GM18909 (cell line): Measurements from ENCODE around the gene C1orf52.

Experiments
- ATAC-seq: cut with Tn5 transposase; IDR thresholded peaks from one replicate; pipeline ENCODE4 v1.9.1; 2021; ENCODE audit warnings: mild to moderate bottlenecking; ENCODE audit not compliant: unreplicated experiment, poor library complexity

C1orf52 gene

DNA sequence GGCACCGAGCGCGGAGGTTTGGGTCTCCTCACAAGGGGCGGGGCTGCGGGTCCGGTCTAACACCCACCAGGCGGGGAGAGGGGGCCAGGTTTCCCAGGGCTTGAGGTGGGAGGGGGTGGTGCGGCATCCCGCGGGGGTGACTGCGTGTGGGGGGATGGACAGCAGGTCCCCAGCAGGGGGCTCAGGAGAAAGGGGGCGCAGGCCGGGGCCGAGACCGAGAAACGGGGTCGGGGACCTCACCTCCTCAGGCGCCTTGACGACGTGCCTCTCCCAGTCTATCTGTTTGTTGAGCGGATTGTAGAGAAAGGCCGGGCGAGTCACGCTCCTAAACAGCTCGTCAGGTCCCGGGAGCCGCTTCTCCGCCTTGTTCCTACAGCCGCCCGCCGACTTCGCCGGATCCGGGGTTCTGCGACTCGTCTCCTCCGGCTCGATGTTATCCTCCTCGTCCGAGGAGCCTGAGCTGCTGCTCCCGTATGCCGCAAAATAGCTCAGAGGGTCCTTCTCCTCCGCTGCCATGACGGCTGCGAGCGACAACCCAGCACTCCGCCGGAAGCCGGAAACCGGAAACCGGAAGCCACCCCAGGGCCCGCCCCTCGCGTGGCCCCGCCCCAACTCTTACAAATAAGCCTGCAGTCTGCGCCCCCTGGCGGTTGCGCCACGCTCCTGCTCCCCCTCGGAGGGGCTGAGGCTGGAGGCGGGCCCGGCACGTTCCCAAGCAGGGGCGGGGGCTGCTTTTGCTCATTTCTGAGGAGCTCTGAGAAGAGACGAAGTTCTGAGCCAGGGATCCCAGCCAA, at the start of gene C1orf52:
Gene C1orf52 (minus strand): TSS at position 545 of the 794 bp plus-strand sequence. CDS start 29 bp downstream, at position 516.
- peak; percentile 98 for ATAC-seq

DNA sequence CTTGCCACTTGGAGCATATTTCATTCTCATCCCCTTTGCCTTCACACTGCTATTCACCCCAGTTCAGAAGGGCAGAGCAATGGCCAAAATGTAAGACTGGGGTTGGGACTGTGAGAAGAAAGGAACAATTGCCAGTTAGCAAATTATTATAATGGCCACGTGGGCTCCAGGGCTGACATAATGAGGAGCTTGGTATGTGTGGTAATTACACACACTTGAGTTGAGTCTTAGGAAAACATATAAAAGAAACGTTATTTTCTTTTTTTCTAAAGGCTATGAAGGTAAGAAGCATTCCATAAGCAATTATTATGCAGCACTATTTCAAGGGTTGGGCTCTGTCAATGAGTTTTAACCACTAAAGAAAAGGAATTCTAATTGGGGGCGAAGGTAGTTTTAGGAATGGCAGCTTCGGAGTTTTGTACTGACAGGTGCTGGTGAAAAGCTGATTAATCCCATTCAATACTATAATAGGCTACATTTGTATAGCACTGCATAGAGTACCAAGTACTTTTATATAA, 49.4 kb upstream of the C1orf52 start:
- ATAC-seq = no peak

DNA sequence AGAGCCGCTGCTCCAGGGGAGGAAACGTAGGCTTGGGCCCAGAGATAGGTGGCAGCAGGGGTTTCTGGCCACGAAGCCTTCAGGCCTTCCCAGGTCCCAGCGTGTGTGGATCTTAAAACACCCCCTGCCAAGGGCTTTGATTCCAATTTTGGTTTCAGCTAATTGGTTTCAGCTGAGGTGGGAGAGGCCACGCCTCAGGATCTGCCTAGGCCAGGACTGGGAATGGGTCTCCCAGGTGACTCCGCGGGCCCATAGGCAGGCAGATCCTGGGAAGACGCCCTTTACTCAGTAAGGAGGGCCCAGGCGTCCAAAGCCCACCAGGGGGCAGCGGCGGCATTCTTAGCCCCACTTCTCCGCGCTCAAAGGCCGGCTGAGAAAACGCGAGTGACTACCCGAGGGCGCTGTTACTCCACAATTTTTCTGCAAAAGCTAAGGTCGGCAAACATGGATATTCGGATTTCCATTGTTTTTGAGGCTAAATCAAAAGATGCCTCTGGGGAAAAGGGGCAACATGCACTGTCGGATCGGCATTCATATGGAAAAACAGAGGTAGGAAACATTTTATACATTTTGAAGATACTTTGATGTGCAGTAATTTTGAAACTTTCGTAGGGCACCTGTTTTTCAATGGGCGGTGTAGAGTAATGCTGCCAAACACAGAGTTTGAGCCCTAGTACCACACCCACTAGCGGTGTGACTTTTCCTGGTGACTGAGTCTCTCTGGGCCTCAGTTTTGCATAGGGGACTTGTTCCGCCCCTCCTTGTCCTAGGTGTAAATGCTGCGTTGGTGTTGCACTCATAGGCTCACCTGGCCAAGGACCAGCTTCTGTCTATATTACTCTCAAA, 48.7 kb upstream of the C1orf52 start:
- ATAC-seq = peak; percentile 96

DNA sequence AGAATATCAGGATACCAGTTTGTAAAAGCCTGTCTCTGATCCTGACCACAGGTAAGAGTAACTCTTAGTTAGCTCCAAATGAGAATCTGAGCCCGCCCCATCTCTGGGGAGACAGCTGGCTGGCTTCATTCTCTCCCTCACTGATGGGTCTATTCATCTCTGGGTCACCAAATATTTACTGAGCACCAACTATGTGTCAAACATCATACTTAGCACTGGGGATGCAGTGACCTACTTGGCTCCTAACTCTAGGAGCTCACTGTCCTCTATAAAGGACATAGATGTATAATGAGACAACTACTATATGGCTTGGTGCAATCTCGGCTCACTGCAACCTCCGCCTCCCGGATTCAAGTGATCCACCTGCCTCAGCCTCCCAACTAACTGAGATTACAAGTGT, 46.8 kb upstream of the C1orf52 start:
- no peak for ATAC-seq

GRCh38 chr1:85303440-85304162, 44.1 kb upstream of the C1orf52 start:
- ATAC-seq = no peak

DNA sequence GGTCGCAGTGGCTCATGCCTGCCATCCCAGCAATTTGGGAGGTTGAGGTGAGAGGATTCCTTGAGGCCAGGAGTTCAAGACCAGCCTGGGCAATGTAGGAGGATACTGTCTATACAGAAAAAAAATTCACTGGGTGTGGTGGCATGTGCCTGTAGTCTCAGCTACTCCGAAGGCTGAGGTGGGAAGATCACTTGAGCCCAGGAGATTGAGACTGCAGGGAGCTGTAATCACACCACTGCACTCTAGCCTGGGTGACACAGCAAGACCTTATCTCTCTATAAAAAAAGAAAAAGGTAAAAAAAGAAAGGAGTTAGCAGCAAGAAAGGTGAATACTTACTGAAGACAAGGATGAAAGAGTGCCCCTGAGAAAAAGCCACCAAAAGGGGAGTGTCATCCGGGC, 40.7 kb upstream of the C1orf52 start:
- ATAC-seq = no peak

DNA sequence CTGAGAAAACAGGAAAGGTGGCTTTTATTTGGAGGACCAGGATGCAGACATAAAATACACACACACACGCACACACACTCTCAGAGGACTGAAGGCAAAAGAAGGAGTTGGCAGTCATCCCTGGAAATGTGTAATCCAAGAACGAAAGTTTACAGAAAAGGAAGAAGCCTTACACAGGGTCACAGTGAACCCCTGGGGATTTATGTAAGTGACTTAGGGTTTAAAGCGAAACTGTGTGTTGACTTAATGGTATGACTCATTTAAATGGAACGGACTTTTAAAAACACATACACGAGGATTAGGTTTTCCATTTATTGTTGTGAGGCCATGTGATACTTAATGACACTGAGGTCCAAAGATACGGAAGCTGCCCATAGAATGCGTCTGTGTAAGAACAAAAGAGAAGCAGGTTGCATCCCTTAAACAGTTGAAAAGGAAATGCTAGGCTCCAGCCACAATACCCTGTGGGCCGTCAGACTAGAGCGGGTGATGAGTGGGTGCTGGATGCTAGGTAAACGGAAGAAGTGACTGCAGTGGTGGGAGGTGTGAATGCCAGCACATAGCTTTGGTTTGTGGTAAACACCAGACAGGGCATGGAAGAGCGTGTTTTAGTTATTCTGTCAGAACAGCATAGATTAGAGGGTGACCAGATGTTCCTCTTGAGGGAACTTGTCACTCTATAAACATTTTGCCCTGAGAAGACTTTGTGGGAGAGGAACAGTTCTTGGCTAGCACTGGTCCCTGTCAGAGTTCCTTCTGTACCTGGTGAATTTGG, 38.6 kb upstream of the C1orf52 start:
- ATAC-seq = peak; percentile 96

- ATAC-seq = no peak
These were observed 38.0 kb upstream of the C1orf52 start for GRCh38 chr1:85297538-85297854.

- ATAC-seq = no peak
These were observed 37.5 kb upstream of the C1orf52 start for GRCh38 chr1:85296980-85297379.

GRCh38 chr1:85295654-85296053, 36.2 kb upstream of the C1orf52 start:
- no peak for ATAC-seq

DNA sequence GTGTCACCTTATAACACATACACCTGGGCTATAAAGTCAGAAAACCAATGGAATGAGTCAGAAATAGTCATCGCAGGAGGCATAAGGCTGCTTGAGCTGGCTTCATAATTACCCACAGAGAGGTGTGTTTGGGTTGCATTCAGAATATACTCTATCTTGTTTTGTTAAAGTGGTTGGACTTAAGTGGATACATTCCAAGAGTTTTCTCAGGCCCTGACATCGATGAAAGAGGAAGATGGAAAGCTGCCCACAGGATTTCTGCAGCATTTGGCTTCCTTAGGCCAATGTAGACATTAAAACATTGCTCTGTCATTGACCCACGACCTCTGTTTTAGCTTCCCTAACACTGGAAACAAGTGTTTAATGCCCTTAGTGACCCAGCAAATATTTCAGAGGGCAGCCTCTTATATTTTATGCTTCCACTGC, 35.6 kb upstream of the C1orf52 start:
- ATAC-seq = no peak

DNA sequence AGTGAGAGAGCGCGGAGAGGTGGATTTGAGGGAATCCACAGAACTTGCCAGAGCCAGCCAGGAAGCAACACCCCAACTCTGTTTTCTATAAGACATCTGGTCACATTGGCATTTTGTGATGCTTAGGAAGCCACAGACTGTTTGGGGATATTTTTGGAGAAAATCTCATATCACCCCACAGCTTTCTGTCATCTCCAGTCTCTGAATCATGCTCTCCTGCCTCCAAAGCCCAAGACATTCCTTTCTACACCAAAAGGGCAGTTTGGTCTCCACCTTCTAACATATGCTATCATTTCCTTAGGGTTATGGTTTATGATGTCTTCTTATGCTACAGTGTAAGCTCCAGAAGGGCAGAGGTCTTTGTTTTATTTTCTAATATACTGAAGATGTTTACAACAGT, 31.4 kb upstream of the C1orf52 start:
- no peak for ATAC-seq

GRCh38 chr1:85289848-85290335, 30.4 kb upstream of the C1orf52 start:
- peak; percentile 51 for ATAC-seq

DNA sequence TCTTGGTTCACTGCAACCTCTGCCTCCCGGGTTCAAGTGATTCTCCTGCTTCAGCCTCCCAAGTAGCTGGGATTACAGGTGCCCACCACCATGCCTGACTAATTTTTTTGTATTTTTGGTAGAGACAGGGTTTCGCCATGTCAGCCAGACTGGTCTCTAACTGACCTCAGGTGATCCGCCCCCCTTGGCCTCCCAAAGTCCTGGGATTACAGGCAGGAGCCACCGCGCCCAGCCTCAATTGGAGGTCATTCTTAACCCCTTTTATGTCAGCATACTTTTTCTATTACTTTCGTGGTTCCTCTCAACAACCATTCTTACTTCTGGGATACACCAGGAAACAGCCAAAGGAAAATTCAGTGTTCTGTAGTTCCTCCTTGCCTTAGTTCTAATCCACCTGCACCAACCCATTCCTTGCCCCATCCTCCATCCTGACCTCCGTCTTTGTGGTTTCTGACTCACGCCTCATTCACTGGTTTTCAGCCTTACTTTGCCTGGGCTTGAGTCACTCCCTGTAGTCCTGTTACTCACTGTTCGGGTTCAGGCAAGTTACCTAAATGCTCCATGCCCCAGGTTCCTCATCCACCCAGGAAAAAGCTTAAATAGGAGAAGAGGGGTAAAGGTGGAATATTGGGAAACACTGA, 29.9 kb upstream of the C1orf52 start:
- peak; percentile 25 for ATAC-seq

GRCh38 chr1:85284202-85284601, 24.7 kb upstream of the C1orf52 start:
- ATAC-seq = no peak

DNA sequence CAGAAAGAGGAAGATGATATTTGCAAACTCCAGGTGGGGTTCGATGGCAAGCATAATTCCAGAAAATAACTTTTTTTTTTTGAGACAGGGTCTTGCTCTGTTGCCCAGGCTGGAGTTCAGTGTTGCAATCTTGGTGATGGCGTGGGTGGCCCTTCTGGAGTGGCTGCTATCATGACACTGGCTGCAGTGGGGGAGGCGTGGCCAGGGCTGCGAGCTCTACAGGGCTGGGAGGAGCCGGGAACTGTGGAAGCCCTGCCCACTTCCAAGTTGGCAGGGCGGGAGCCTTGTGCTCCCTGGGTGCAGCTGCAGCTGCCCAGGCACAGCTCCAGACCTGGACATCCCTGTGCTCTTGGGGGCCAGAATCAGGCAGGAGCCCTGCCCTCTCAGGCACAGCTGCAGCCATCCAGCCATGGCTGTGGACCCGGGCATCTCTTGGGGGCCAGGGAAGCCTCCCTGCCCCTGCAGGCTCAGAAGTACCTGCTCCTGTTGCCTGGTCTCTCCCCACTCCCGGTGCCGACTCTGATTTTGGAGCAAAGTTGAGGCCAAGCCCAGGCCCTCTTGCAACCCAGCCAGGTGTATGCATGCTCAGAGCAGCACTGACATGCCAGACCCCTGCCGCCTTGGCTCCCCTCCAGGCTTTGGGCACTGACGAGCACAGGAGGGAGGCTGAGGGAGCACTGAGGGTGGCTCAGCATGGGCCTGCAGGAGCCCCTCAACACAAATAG, 24.2 kb upstream of the C1orf52 start:
- no peak for ATAC-seq

- no peak for ATAC-seq
These were observed 23.0 kb upstream of the C1orf52 start for GRCh38 chr1:85282424-85282823.

DNA sequence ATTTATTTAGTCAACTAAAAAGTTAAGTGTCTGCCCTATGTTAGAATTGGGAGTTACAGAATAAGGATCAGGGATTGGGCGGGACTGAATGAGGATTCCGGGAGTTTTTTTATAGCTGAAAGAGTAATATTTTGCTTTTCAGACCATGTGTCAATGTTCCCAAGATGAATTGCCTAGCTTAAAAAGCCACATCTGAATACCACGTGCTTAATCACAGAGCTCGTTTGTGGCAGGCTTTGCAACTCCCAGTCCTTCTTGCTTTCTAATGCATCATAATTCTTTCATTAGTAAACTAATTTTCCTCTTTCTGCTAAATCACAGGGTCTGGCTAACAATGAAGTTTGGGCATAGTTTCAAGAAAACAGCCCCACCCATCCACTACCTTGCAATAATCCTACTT, 21.2 kb upstream of the C1orf52 start:
- ATAC-seq = no peak
